Activated naive CD4-positive, alpha-beta T cell treated with anti-CD3 and anti-CD28 coated beads, Interleukin-2, amount 50 U/mL, for 16 hours (primary cell): ENCODE measurements around the gene TRIM49D1.
"Not testable (repeated sequence)": the region's sequence is repeated elsewhere in the genome, so short reads cannot be mapped to it uniquely, and the experiment has no call there.

Experiments
- DNase-seq: peaks from one replicate; pipeline ENCODE4 v3.0.0-alpha.2; 2020

The TRIM49D1 gene

GRCh38 chr11:89922195-89922660 is at the start of gene TRIM49D1:
TRIM49D1 (minus strand) TSS chr11:89922245; CDS start chr11:89917710, 4,535 bp downstream.
- no peak for DNase-seq

GRCh38 chr11:89965737-89966136 is 43.7 kb upstream of the TRIM49D1 start, which contains the start of gene TRIM64:
TRIM64 (plus strand) TSS chr11:89966037; CDS start chr11:89968504, 2,467 bp downstream.
- DNase-seq: not testable (repeated sequence)

GRCh38 chr11:89960833-89961232 is 38.8 kb upstream of the TRIM49D1 start:
- DNase-seq: not testable (repeated sequence)

GRCh38 chr11:89923764-89924163 is 1.7 kb upstream of the TRIM49D1 start, which contains the start of gene TRIM49D2:
TRIM49D2 (plus strand) TSS chr11:89924064; CDS start chr11:89926762, 2,698 bp downstream.
- not testable (repeated sequence) for DNase-seq

- DNase-seq: not testable (repeated sequence)
These were observed 21.2 kb downstream of the TRIM49D1 start for GRCh38 chr11:89900809-89901208.

GRCh38 chr11:89893245-89893644 is 28.8 kb downstream of the TRIM49D1 start:
- not testable (repeated sequence) for DNase-seq

GRCh38 chr11:89877511-89877910 is 44.5 kb downstream of the TRIM49D1 start:
- not testable (repeated sequence) for DNase-seq

GRCh38 chr11:89872588-89872987 is 49.5 kb downstream of the TRIM49D1 start:
- DNase-seq: not testable (repeated sequence)

GRCh38 chr11:89865223-89865622 is 56.8 kb downstream of the TRIM49D1 start:
- not testable (repeated sequence) for DNase-seq

GRCh38 chr11:89863906-89864704 is 57.9 kb downstream of the TRIM49D1 start:
- not testable (repeated sequence) for DNase-seq
